CD4-positive, alpha-beta T cell treated with Interleukin-6 for 4 hours (primary cell): ENCODE data around the gene CYP2W1.

Experiments used
- DNase-seq: peaks from one replicate; pipeline ENCODE4 v3.0.0-alpha.2; 2020; ENCODE audit warnings: mixed read lengths

CYP2W1 gene

DNA sequence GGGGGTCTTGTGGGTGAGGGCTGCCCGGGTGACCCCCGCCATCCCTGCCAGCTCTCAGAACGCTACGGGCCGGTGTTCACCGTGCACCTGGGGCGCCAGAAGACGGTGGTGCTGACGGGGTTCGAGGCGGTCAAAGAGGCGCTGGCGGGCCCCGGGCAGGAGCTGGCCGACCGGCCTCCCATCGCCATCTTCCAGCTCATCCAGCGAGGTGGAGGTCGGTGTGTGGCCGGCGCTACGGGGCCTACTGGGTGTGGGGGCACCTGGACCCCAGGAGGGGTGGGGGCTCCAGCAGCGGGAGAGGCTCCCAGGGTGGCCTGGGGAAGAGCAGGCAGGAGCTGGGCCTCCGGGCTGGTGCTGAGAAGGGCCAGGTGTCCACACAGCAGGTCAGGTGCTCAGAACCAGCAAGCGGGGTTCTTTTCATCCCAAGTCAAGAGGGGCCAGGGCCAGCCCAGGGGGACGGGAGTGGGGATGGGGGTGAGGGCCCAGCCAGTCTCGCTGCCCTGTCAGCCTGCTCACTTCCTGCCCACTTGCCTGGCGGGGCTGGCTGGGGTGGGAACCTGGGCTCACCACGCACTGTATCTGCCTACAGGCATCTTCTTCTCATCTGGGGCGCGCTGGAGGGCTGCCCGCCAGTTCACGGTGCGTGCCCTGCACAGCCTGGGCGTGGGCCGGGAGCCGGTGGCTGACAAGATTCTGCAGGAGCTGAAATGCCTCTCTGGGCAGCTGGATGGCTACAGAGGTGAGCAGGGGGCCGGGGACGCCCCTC is 1.6 kb downstream of the CYP2W1 start:
- no peak for DNase-seq

DNA sequence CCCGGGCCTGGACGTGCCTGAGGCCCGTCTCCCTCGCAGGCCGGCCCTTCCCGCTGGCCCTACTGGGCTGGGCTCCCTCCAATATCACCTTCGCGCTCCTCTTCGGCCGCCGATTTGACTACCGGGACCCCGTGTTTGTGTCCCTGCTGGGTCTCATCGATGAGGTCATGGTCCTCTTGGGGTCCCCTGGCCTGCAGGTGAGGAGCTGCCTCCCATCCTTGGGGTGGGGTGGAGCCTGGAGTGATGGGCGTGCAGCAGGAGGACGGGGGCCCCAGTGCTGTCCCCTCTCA is 2.1 kb downstream of the CYP2W1 start:
- DNase-seq: no peak

DNA sequence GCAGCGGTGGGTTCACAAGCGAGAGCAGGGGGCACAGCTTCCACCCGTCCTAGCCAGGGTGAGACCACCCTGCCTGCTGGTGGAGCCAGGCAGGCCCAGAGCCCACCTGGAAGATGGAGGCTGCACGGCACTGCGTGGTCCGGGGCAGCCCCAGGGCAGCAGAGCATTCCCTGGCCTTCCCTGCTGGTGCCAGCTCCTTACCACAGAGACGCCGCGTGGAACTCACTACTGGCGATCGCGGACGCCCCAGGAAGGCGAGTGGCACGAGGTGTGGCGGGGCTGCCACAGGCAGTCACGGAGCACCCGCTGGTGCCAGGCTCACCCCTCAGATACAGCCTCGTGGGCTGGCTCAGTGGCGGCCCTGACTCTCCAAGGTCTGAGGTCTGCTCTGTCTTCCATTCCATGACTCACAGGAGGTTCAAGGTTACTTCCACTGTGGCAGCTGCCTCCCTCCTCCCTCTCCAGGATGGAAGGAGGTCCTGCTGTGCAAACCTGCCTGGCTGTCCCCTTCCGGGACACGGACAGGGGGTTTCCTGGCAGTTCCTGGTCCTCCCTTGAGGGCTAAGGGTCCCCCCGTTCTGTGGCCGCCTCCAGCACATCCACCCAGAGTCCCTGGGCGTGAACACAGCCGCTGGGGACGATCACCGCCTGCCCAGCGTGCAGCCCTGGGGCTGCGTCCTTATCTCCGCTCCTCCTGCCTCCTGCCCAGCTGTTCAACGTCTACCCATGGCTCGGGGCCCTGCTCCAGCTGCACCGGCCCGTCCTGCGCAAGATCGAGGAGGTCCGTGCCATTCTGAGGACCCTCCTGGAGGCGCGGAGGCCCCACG is 3.1 kb downstream of the CYP2W1 start:
- no peak for DNase-seq

DNA sequence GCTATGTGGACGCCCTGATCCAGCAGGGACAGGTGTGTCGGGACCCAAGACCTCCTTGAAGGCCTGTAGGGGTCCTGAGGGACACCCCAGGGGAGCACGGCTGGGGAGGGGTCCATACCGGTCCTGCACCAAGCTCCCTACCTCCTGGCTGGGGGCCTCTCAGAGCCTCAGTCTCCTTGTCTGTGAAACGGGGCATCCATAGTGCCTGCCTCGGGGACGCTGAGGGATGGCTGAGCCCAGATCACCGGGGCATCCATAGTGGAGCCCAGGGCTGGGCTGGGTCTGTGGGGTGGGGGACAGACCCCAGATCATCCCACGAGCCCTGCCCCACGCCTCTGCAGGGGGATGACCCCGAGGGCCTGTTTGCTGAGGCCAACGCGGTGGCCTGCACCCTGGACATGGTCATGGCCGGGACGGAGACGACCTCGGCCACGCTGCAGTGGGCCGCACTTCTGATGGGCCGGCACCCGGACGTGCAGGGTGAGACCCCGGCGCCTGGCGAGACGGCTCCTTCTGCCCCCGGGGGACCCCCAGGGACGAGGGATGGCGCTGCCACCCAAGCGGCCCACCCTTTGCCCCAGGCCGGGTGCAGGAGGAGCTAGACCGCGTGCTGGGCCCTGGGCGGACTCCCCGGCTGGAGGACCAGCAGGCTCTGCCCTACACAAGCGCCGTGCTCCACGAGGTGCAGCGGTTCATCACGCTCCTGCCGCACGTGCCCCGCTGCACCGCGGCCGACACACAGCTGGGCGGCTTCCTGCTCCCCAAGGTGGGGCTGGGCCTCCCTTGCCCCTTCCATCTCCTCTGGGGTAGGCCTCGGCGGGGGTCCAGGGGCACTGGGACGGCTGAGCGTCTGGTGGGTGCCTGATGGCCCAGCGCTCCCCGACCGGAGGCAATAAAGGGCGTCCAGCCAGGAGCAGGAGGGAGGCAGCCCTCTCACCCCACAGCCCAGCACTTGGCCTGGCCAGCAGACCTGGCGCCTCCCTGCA is 4.1 kb downstream of the CYP2W1 start:
- no peak for DNase-seq

DNA sequence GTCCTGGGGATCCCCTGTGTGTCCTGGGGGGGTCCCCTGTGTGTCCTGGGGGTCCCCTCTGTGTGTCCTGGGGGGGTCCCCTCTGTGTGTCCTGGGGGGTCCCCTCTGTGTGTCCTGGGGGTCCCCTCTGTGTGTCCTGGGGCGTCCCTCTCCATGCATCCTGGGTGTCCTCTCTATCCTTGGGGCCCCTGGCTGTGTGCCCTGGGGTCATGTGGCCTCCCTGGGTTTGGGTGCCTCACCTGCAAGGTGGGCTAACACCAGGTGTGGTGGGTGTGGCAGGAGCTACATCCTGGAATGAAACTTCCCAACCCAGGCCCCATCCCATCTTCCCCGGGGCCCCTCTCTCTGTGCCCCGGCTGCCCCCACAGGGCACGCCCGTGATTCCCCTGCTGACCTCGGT is 4.9 kb downstream of the CYP2W1 start:
- DNase-seq: no peak

DNA sequence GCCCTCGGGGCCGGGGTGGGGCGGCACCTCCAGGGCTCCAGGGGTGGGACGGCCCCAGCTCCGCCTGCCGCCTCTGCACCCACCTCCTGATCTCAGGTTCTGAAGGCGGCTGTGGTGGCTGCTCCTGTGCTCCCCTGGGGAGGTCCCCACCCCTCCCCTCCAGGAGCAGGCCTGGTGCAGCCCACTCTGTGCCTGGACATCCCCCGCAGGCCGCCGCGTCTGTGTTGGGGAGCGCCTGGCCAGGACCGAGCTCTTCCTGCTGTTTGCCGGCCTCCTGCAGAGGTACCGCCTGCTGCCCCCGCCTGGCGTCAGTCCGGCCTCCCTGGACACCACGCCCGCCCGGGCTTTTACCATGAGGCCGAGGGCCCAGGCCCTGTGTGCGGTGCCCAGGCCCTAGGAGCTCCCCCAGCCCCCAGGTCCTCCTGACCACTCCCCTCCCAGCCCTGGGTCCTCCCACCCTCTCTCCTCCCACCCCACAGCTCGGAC is 5.5 kb downstream of the CYP2W1 start:
- DNase-seq: no peak

DNA sequence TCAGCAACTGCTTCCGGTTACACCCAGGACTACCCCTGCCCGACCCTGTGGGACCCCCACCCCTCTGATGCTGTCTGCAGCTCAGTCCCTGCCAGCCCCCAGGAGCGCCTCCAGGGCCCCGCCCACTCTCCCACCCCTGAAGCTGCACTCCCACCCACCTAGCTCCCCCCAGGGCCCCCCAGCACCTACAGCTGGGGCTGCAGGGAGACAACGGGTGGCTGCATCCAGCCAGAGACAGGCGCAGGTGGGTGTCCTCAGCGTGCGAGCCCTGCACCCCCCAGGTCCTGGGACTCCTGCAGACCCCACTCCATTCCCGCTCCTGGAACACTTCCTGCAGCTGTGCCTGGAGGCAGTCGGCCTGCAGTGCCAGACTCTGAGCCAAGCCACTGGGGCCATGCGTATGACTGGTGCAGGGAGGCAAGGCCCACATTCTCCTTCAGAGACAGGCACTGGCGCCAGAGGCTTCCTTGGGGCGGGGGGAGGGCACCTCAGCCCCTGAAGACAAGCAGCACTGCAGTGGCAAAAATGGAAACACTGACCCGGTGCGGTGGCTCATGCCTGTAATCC is 6.1 kb downstream of the CYP2W1 start:
- no peak for DNase-seq

DNA sequence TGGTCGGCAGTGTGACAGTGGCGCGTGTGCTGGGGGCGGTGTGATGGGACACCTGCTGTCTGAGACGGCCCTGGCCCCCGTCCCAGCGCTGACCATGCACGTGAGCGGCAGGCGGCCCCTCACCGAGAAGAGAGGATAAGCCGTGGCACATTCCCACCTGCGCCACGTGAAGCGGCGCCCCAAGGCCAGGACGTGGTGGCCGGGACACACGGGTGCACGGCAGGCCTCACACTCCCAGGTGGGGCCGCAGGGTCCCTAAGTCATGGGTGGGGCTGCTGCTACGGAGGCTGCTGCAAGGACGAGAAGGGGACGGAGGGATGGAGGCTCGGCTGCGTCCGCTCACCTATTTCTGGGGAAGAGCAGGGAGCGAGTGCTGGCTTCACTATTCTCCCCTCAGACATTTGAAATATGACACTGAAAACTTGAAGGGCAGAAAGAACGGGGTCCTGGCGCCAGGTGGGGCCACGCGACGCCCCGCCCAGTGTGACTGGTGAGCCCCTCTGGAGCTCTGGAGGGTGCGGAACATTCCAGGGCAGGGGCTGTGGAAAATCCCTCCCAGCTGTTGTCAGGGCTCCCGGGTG is 7.5 kb downstream of the CYP2W1 start:
- DNase-seq: no peak

DNA sequence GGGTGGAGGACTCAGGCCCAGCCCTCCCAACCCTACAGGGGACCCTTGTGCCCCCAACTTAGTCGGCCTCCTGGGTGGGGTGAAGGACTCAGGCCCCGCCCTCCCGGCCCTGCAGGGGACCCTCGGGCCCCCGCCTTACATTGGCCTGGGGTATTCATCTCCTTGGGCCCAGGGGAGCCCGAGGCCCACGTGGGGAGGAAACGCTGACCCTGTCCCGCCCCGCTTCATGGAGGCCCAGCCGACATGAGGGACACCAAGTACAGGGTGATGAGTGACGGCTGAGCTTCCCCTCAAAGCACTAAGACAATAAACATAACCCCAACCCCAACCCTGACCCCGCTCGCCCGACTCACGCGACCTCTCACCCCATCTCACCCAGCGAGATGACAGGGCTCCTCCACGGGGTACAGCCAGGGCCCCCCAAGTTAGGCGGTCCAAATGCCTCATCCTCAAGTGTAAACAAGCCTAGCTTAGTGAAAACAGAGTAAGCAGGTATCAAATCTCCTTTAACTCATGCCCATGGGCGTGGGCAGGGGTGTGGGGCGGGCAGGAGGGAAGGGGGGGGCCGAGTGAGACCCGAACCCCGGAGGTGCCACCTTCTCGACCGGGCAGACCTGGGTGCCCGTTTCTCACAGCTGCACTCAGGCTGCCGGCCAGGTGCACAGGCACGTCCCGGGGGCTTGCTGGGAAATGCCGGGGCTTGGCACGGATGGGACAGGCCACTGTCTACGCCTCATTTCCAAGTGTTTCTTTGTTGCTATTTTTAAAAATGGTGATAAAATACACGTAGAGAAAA is 8.2 kb downstream of the CYP2W1 start:
- no peak for DNase-seq

DNA sequence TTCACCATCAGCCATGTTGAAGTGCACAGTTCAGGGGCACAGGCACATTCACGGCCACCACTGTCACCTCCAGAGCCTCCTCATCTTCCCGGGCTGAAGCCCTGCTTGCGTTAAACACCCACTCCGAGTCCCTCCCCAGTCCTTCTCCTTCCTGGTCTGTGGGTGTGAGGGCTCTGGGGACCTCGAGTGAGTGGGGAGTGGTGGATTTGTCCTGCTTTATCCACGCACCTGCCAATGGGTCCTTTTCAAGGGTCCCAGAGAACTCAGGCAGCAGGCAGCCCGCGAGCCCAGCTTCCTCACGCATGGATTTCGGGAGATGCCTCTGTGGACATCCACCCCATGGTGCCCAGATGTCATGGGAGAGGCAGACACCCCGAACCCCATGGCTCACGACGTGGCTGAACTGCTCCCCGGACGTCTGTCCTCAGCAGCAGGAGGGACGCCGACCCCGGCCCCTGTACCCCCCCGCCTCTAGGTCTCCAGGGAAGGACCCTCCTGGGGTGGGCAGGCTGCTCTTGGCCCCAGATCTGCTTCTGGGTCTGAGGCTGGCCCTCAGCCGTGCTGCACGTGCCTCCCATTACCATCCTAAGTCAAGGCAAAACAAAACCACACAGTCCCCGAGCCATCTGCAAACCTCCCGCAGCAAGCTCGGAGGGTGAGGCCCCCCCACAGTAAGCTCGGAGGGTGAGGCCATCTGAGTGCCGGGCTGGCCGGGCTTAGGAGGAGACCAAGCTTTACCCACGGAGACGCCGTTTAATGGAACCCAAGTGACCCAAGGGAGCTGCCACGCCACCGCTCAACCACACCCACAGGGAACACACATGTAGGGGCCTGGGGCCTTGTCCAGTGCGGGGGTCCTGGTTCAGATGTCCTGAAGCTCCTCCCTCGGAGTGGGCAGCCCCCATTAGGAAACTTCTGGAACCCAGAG is 9.0 kb downstream of the CYP2W1 start:
- DNase-seq: no peak

DNA sequence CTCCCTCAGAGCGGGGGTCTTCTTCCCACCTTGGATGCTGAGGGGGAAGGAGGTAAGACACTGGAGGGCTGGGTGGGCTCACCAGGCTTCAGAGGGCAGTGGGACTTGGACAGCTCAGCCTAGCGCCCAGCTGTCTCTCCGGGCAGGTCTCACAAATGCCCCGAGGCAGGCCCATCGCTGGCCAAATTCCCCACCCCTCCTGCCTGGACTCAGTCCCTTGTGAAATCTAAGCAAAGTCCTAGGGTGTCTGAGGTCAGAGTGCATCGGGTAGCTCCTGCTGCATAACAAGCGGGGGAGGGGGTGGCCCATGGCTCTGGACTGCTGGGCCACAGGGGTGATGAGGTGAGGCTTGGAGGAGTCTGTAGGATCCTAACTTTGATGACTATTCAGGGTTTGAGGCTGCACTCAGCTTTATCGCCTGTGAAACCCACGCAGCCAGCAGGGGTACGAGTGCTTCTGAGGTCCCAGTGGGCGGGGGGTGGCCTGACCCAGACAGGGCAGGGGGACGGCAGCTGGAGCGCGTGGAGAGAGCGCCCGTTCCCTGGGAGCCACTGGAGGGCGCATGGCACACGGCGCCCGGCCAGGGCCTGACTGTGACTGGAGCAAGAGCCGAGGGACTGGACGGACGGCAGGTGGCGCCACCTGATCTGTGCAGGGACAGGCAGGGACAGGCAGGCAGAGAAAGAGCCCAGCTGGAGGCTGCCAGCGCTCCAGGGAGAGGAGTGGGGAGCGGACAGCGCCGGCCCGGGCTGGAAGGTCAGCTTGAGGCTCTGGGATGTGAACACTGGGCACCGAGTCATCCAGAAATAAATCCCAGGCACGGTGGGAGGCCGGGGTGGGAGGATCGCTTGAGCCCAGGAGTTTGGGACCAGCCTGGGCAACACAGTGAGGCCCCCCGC is 10.0 kb downstream of the CYP2W1 start:
- peak; percentile 98 for DNase-seq

DNA sequence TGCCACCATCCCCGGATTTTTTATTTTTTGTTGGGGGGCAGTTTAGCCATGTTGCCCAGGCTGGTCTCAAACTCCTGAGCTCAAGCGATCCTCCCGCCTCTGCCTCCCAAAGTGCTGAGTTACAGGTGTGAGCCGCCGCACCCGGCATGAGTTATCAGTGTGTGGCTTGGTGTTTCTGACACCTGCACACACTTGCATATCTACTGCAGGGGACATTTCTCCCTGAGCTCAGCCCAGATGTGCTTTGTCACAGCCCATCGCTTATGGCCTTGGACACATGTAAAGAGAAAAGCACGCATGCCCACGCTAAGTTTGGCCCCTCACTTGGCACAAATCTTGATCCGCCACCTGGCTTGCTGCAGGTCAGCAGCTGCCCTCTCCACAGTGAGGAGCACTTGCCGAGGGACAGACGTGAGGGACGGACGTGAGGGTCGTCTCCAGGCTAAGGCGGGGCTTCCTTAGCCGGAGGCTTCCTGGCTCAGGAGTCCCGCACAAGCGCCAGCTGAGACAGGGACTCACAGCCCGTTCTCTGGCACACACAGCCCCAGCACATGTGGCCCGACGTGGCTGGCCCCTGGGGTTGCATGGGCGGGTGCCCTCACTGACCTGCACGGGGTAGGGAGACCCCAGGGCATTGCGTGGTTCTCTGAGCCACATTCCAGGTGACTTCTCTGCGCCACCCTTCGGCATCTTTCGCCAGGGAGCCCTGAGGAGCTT is 11.8 kb downstream of the CYP2W1 start:
- no peak for DNase-seq

DNA sequence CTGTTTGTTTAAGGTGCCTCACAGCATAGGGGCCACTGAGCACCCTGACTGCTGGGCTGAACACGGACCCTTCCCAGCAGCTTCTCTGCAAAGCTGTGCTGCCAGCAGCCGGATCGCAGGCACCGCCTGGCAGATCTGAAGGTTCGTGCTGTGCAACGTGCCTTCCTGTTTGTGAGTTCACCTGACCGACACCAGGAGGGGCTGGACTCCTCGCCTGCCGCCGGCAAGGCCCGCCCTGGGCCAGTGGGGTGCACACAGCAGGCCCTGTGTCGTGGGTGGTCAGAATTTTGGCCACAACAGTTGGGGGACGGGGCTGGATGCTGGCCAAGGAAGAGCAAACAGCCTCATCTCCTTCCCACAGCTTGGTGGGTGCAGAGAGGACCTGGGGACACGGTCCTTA is 12.6 kb downstream of the CYP2W1 start:
- no peak for DNase-seq

DNA sequence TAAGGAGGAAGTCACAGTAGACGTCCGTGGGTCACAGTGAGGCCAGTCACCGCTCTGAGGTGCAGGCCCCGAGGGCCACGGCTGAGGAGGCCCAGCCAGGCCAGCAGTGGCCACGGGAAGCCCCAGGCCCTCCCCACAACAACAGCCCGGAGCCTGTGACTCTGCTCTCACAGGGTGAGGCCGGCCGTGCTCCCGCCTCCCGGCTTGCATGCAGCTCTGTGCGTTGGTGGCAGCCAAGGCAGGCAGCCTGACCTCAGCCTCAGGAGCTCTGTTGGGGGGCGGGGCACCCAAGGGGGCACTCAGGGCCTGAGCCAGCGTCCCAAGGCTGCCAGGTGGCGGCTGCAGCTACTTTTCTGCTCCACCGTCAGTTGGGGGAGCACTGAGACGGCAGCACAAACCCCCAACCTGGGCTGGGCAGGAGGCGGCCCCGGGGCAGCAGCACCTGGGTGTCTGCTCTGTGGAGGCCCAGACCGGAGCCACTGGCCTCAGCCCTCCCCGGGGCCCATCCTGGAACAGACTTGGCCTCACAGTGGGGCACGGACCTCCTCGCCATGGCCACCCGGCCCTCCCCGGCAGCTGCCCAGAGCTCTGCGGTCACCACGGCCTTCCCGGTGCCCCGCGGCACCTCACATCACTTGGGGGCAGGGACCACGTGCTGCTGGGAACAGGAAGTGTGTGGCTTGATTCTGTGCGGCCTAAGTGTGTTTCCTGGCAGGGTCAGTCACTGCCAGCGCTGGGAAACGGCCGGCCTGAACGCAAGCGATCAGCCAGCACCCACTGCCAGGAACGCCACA is 13.3 kb downstream of the CYP2W1 start:
- no peak for DNase-seq

DNA sequence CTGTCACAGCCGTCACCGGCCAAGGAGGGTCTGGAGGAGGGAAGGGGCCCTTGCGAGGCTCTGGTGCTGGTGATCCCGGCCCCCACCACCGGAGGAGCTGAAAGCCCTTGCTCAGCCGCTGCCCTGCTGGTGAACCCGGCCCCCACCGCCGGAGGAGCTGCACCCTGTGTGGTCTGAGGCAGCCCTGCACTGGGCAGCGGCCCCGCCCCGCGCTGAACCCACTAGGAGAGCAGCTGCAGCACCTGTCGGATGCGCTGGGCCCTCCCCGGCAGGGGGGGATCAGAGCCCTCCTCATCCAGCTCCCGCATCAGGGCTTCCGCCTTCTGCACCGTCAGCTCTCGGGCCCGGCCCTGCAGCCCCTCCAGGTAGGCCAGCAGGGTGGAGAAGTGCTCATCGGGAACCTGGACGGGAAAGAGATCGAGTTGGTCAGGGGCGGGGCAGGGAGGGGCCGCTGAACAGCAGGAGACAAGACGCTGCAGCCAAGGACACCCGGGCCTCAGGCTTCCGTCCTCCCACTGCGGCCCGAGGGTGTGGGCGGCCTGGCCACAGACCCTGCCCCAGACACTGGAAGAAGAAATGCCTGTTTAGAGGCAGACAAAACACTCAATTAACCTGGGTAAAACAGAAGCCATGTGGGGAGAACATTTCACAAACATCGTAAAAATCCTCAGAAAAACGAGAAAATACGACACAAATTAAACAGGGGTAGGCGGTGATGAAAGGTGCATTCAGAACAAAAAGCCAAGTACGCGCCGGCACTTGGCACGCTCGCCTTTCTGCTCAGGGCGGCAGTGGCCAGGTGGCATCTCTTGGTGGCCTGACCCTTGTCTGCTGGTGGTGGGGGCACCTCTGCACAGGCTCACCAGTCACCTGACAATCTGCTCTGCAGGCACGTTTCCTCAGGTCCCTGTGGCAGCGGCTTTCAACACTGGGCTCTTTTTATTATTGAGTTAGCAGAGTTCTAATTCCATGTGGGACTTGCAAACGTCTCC is 14.7 kb downstream of the CYP2W1 start:
- DNase-seq: no peak

DNA sequence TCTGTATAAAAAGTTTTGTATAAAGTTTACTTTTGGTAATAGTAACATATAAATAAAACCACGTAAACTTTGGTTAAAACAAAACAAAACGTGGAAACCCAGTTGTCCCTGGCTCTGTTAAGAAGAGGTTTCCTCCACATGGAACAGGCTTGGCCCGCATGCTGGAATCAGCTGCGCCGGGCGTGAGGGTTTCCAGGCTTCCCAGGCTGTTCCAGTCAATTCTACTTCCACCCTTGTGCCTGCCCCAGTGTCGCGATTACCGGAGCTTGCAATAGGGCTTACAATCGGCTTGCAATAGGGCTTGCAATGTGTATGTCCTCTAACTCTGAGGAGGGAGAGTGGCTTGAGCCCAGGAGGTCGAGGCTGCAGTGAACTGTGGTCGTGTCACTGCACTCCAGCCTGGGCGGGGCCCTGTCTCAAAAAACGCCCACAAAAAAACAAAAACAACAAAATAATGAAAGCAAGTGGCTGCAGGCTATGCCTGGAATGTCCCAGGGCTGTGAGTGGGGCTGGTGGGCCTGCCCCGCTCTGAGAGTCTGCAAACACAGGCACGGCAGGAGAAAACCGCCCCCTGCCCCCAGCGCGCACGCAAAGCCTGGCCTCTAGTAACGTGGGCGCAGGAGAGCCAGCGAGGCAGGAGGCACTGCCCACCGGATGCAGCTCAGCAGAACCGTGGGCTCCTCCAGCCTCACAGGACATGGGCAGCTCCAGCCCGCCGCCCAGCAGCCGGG is 16.3 kb downstream of the CYP2W1 start:
- no peak for DNase-seq
